GM12878 (cell line): ENCODE measurements around the gene CHCHD6.

Experiments used
- EZH2 ChIP-seq: IDR thresholded peaks from 2 replicates; pipeline ENCODE4 v1.6.1; 2012; ENCODE audit warnings: low read depth, mild to moderate bottlenecking, control low read depth, inconsistent platforms, low read length, borderline replicate concordance; ENCODE audit not compliant: control insufficient read depth
- FOS ChIP-seq: IDR thresholded peaks from 3 replicates; pipeline ENCODE4 v1.6.1; 2011; ENCODE audit warnings: borderline replicate concordance; ENCODE audit not compliant: insufficient read length; ENCODE audit errors: extremely low read depth
- LARP7 ChIP-seq: fragments of 450-650 bp; IDR thresholded peaks from 2 replicates; pipeline ENCODE4 v1.6.1; 2017; ENCODE audit warnings: mild to moderate bottlenecking
- MYC ChIP-seq: IDR thresholded peaks from 2 replicates; pipeline ENCODE4 v1.6.1; 2011; ENCODE audit warnings: mild to moderate bottlenecking, low read length, moderate library complexity, inconsistent platforms; ENCODE audit not compliant: insufficient read depth, insufficient replicate concordance, insufficient read length, severe bottlenecking
- PML ChIP-seq: IDR thresholded peaks from 2 replicates; pipeline ENCODE4 v1.6.1; 2012; ENCODE audit warnings: low read length, inconsistent platforms
- RFX5 ChIP-seq: IDR thresholded peaks from 2 replicates; pipeline ENCODE4 v1.6.1; 2011; ENCODE audit warnings: low read depth, low read length, improper control_type of control experiment
- SUZ12 ChIP-seq: fragments of 200-600 bp; sonication (generic); IDR thresholded peaks from one replicate; pipeline ENCODE4 v1.6.1; 2018; ENCODE audit warnings: antibody characterized with exemption, mild to moderate bottlenecking; ENCODE audit not compliant: unreplicated experiment
- TF ChIP-seq, protein P1 (sequence below), 3 experiments: IDR thresholded peaks in 2 of 3; conservative IDR thresholded peaks in 1 of 3; 2 replicates each; pipeline ENCODE4 v1.5.1; 2011; ENCODE audit warnings: low read depth in 3 of 3, low read length in 3 of 3, mild to moderate bottlenecking in 3 of 3, control low read depth in 2 of 3, moderate library complexity in 2 of 3, inconsistent platforms in 1 of 3, mixed read lengths in 1 of 3; ENCODE audit not compliant: control insufficient read depth in 2 of 3, insufficient read depth in 1 of 3; ENCODE audit errors: extremely low read depth in 1 of 3

DNA sequence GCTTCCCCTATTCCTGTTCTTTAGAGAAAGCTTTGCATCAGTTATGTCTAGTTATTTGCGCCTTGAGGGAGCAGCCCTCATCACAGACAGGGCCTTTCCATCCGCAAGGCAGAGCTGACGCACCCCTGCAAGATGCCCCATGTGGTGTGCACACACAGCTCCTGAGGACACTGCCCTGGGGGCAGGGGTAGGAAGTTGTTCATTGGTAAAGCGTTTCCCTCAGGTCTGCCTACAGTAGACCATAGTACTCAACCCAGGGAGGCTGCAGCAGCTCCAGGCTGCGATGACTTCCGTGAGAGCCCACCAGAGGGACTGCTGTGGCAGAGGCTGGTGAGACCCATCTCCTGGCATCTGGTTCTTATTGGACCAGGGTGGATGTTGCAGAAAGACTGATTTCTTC is 223.8 kb downstream of the CHCHD6 start:
- TF ChIP-seq, protein P1, sequence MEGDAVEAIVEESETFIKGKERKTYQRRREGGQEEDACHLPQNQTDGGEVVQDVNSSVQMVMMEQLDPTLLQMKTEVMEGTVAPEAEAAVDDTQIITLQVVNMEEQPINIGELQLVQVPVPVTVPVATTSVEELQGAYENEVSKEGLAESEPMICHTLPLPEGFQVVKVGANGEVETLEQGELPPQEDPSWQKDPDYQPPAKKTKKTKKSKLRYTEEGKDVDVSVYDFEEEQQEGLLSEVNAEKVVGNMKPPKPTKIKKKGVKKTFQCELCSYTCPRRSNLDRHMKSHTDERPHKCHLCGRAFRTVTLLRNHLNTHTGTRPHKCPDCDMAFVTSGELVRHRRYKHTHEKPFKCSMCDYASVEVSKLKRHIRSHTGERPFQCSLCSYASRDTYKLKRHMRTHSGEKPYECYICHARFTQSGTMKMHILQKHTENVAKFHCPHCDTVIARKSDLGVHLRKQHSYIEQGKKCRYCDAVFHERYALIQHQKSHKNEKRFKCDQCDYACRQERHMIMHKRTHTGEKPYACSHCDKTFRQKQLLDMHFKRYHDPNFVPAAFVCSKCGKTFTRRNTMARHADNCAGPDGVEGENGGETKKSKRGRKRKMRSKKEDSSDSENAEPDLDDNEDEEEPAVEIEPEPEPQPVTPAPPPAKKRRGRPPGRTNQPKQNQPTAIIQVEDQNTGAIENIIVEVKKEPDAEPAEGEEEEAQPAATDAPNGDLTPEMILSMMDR (IDR thresholded peaks at IDR 0.05 in 2 of 3, conservative IDR thresholded peaks at IDR 0.05 in 1 of 3; ENCODE audit: control insufficient read depth in 2 of 3, extremely low read depth in 1 of 3, insufficient read depth in 1 of 3, low read depth in 3 of 3, low read length in 3 of 3), result no peak
- TF ChIP-seq LARP7, result no peak
- no peak for TF ChIP-seq SUZ12
- TF ChIP-seq EZH2, result no peak
- TF ChIP-seq MYC, result no peak
- TF ChIP-seq FOS, result no peak
- no peak for TF ChIP-seq PML
- TF ChIP-seq RFX5, result no peak
